ENCODE measurements around the gene SLC35G1.

Gene SLC35G1

GRCh38 chr10:93894516-93895378 is 969 bp downstream of the SLC35G1 start:
- no peak for DNase-seq

- no peak for DNase-seq
These were observed 3.4 kb downstream of the SLC35G1 start for GRCh38 chr10:93897070-93897780.

GRCh38 chr10:93899109-93899508 is 5.3 kb downstream of the SLC35G1 start:
- no peak for DNase-seq

GRCh38 chr10:93903051-93903450 is 9.3 kb downstream of the SLC35G1 start:
- DNase-seq: no peak

- DNase-seq: no peak
These were observed 11.1 kb downstream of the SLC35G1 start for GRCh38 chr10:93904901-93905300.

- no peak for DNase-seq
These were observed 13.3 kb downstream of the SLC35G1 start for GRCh38 chr10:93907059-93907458.

GRCh38 chr10:93911866-93912265 is 18.1 kb downstream of the SLC35G1 start:
- DNase-seq: no peak

GRCh38 chr10:93912444-93912843 is 18.7 kb downstream of the SLC35G1 start:
- no peak for DNase-seq

GRCh38 chr10:93913706-93914105 is 19.9 kb downstream of the SLC35G1 start:
- DNase-seq: no peak

- DNase-seq: no peak
These were observed 21.8 kb downstream of the SLC35G1 start for GRCh38 chr10:93915598-93915997.

GRCh38 chr10:93916257-93917063 is 22.7 kb downstream of the SLC35G1 start:
- peak; percentile 14 for DNase-seq

- no peak for DNase-seq
These were observed 23.2 kb downstream of the SLC35G1 start for GRCh38 chr10:93917064-93917391.

GRCh38 chr10:93917821-93918220 is 24.0 kb downstream of the SLC35G1 start:
- DNase-seq: no peak

GRCh38 chr10:93921338-93921737 is 27.6 kb downstream of the SLC35G1 start:
- no peak for DNase-seq

GRCh38 chr10:93926613-93927012 is 32.8 kb downstream of the SLC35G1 start:
- DNase-seq: no peak

GRCh38 chr10:93938140-93938539 is 44.4 kb downstream of the SLC35G1 start:
- DNase-seq: no peak

- DNase-seq: no peak
These were observed 47.1 kb downstream of the SLC35G1 start for GRCh38 chr10:93940881-93941280.

- DNase-seq: no peak
These were observed 47.8 kb downstream of the SLC35G1 start for GRCh38 chr10:93941606-93942005.

GRCh38 chr10:93945819-93946218 is 52.0 kb downstream of the SLC35G1 start:
- no peak for DNase-seq

- no peak for DNase-seq
These were observed 53.3 kb downstream of the SLC35G1 start for GRCh38 chr10:93947055-93947454.

GRCh38 chr10:93947524-93947923 is 53.7 kb downstream of the SLC35G1 start:
- DNase-seq: no peak

- no peak for DNase-seq
These were observed 58.1 kb downstream of the SLC35G1 start for GRCh38 chr10:93951905-93952304.

All from NCI-H2081 treated with DMSO at 0.1 percent for 48 hours (cell line).